Neuronal stem cell (in vitro differentiated cells): ENCODE data around the gene ILRUN.
"Not testable (repeated sequence)": the region's sequence is repeated elsewhere in the genome, so short reads cannot be mapped to it uniquely, and the experiment has no call there.

ENCODE experiments used
- DNase-seq: peaks from one replicate; pipeline ENCODE4 v3.0.0-alpha.2; 2013; ENCODE audit warnings: low spot score
- H2AFZ ChIP-seq: one replicate; pipeline ENCODE4 v1.6.1; 2013; ENCODE audit warnings: mild to moderate bottlenecking, low read length, inconsistent platforms
- H2AK5ac ChIP-seq: 2 replicates; pipeline ENCODE4 v1.6.1; 2013; ENCODE audit warnings: low read depth, mild to moderate bottlenecking, inconsistent platforms, low read length, moderate library complexity, mixed read lengths
- H2BK120ac ChIP-seq: 2 replicates; pipeline ENCODE4 v1.6.1; 2013; ENCODE audit warnings: low read depth, mild to moderate bottlenecking, inconsistent platforms, low read length, moderate library complexity, mixed read lengths
- H2BK12ac ChIP-seq: one replicate; pipeline ENCODE4 v1.6.1; 2013; ENCODE audit warnings: low read length, inconsistent platforms
- H2BK15ac ChIP-seq: 2 replicates; pipeline ENCODE4 v1.6.1; 2013; ENCODE audit warnings: mild to moderate bottlenecking, low read length, inconsistent platforms, mixed read lengths
- H2BK5ac ChIP-seq: one replicate; pipeline ENCODE4 v1.6.1; 2013; ENCODE audit warnings: inconsistent platforms, mild to moderate bottlenecking, low read length, moderate library complexity
- H3K14ac ChIP-seq: one replicate; pipeline ENCODE4 v1.6.1; 2013; ENCODE audit warnings: low read length, inconsistent platforms
- H3K18ac ChIP-seq: 2 replicates; pipeline ENCODE4 v1.6.1; 2013; ENCODE audit warnings: low read length, inconsistent platforms
- H3K23ac ChIP-seq: 2 replicates; pipeline ENCODE4 v1.6.1; 2013; ENCODE audit warnings: low read depth, mild to moderate bottlenecking, mixed read lengths, low read length, inconsistent platforms; ENCODE audit not compliant: poor library complexity
- H3K27ac ChIP-seq: replicated peaks from 3 replicates; pipeline ENCODE4 v1.5.1; 2013; ENCODE audit warnings: low read length, inconsistent platforms
- H3K27me3 ChIP-seq, 3 experiments: 2 replicates each; pipeline ENCODE4 v1.6.1; 2013; ENCODE audit warnings: low read length in 3 of 3, mild to moderate bottlenecking in 2 of 3, inconsistent platforms in 1 of 3, low read depth in 1 of 3, mixed read lengths in 1 of 3, moderate library complexity in 1 of 3; ENCODE audit not compliant: control insufficient read depth in 3 of 3, insufficient read depth in 3 of 3
- H3K36me3 ChIP-seq, 2 donors: replicated peaks in 1 of 2; 2 replicates each; pipeline ENCODE4 v1.6.1; 2013; ENCODE audit warnings: low read length in 2 of 2; ENCODE audit not compliant: control insufficient read depth in 2 of 2, insufficient read depth in 2 of 2
- H3K4ac ChIP-seq: 2 replicates; pipeline ENCODE4 v1.6.1; 2013; ENCODE audit warnings: inconsistent platforms, mild to moderate bottlenecking, low read length, moderate library complexity
- H3K4me1 ChIP-seq, 2 donors: 1 replicate in 1 of 2; 2 replicates in 1 of 2; pipeline ENCODE4 v1.6.1; 2013; ENCODE audit warnings: low read length in 2 of 2, low read depth in 1 of 2; ENCODE audit not compliant: control insufficient read depth in 2 of 2, insufficient read depth in 1 of 2
- H3K4me2 ChIP-seq: one replicate; pipeline ENCODE4 v1.6.1; 2013; ENCODE audit warnings: mild to moderate bottlenecking, low read length, inconsistent platforms; ENCODE audit not compliant: insufficient read depth, poor library complexity, severe bottlenecking
- H3K4me3 ChIP-seq, 2 donors: 2 replicates each; pipeline ENCODE4 v1.5.1; 2013; ENCODE audit warnings: low read length in 2 of 2, mild to moderate bottlenecking in 2 of 2, inconsistent platforms in 1 of 2, moderate library complexity in 1 of 2
- H3K79me1 ChIP-seq: one replicate; pipeline ENCODE4 v1.6.1; 2013; ENCODE audit warnings: low read depth, mild to moderate bottlenecking, inconsistent platforms, low read length, moderate library complexity
- H3K9ac ChIP-seq: one replicate; pipeline ENCODE4 v1.6.1; 2013; ENCODE audit warnings: mild to moderate bottlenecking, low read depth, low read length, inconsistent platforms; ENCODE audit not compliant: poor library complexity
- H3K9me3 ChIP-seq, 2 donors: replicated peaks in 1 of 2; 2 replicates each; pipeline versions ENCODE3 to v1.6.1; 2013; ENCODE audit warnings: low read length in 2 of 2, mild to moderate bottlenecking in 2 of 2, inconsistent platforms in 1 of 2, low read depth in 1 of 2, mixed read lengths in 1 of 2, moderate library complexity in 1 of 2; ENCODE audit not compliant: control insufficient read depth in 2 of 2, insufficient read depth in 1 of 2
- H4K8ac ChIP-seq: one replicate; pipeline ENCODE4 v1.6.1; 2013; ENCODE audit warnings: low read depth, mild to moderate bottlenecking, inconsistent platforms, low read length, moderate library complexity
- H4K91ac ChIP-seq: one replicate; pipeline ENCODE4 v1.6.1; 2013; ENCODE audit warnings: low read length, low read depth, mild to moderate bottlenecking, inconsistent platforms; ENCODE audit not compliant: poor library complexity
- WGBS, 2 donors: extraction: QIAGEN DNeasy Blood & Tissue Kit; methylation state at CpG; one replicate each; pipeline ENCODE4 v1.1.7; 2013; ENCODE audit warnings: missing lambda C conversion rate in 2 of 2, mixed read lengths in 1 of 2; ENCODE audit not compliant: insufficient read length in 2 of 2, insufficient replicate concordance in 1 of 2; ENCODE audit errors: extremely low coverage in 2 of 2; 5-methylcytosine and 5-hydroxymethylcytosine counted together

The ILRUN gene

DNA sequence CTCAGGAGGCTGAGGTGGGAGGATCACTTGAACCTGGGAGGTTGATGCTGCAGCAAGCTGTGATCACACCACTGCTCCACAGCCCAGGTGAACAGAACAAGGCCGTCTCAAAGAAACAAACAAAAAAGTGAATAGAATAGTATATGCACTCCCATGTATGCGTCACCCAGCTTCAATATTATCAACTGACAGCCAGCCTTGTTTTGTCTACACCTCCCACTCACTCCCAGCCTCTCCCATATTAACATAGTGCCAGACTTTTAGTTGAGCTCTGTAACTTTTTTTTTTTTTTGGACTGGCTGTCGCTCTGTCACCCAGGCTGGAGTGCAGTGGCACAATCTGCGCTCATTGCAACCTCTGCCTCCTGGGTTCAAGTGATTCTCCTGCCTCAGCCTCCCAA lies 18.1 kb upstream of the ILRUN start:
- no peak overlapping the region for H3K23ac ChIP-seq
- no CpG with 5 or more reads among the region's 4 CpGs for WGBS, 2 donors
- no peaks in the 10 kb centered on the region for H3K36me3 ChIP-seq
- H2BK15ac ChIP-seq, result no peak overlapping the region
- no peak overlapping the region for H2BK120ac ChIP-seq
- H3K4me2 ChIP-seq, result no peak overlapping the region
- no peak overlapping the region for H2BK5ac ChIP-seq
- H3K4me1 ChIP-seq, result peaks cover 2 to 3% of the 10 kb centered on the region in 2 donors
- H3K14ac ChIP-seq, result no peak overlapping the region
- H3K18ac ChIP-seq, result no peak overlapping the region
- H4K8ac ChIP-seq, result no peak overlapping the region
- H3K4ac ChIP-seq, result no peak overlapping the region
- no peak overlapping the region for H3K27ac ChIP-seq
- H3K9ac ChIP-seq, result no peak overlapping the region
- no peak overlapping the region for H3K4me3 ChIP-seq
- no peak for DNase-seq
- H3K9me3 ChIP-seq, result no peaks in the 10 kb centered on the region
- no peak overlapping the region for H2BK12ac ChIP-seq
- H2AK5ac ChIP-seq, result no peak overlapping the region
- no peak overlapping the region for H4K91ac ChIP-seq
- H2AFZ ChIP-seq, result no peak overlapping the region
- no peaks in the 10 kb centered on the region for H3K27me3 ChIP-seq
- no peaks in the 10 kb centered on the region for H3K79me1 ChIP-seq

DNA sequence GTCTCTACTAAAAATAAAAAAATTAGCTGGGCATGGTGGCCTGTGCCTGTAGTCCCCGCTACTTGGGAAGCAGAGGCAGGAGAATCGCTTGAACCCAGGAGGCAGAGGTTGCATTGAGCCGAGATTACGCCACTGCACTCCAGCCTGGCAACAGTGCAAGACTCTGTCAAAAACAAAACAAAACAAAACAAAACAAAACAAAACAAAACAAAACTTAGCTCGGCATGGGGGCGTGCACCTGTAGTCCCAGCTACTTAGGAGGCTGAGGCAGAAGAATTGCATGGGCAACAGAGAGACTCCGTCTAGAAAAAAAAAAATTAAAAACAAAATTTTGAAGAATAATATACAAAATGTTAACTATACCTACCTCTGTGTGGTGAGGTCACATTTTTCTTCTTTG lies 16.3 kb upstream of the ILRUN start:
- not testable (repeated sequence) for H2BK12ac ChIP-seq, DNase-seq, H2BK15ac ChIP-seq, H3K4me1 ChIP-seq, H2BK120ac ChIP-seq, H2AFZ ChIP-seq, H3K14ac ChIP-seq, H3K23ac ChIP-seq, H2BK5ac ChIP-seq, H2AK5ac ChIP-seq, H3K18ac ChIP-seq, H3K36me3 ChIP-seq, H4K91ac ChIP-seq, H3K27ac ChIP-seq, H3K4ac ChIP-seq, H3K27me3 ChIP-seq, H3K4me3 ChIP-seq, H3K9ac ChIP-seq, H3K4me2 ChIP-seq, H3K79me1 ChIP-seq, H4K8ac ChIP-seq, H3K9me3 ChIP-seq
- WGBS, 2 donors, result no CpG with 5 or more reads among the region's 7 CpGs

DNA sequence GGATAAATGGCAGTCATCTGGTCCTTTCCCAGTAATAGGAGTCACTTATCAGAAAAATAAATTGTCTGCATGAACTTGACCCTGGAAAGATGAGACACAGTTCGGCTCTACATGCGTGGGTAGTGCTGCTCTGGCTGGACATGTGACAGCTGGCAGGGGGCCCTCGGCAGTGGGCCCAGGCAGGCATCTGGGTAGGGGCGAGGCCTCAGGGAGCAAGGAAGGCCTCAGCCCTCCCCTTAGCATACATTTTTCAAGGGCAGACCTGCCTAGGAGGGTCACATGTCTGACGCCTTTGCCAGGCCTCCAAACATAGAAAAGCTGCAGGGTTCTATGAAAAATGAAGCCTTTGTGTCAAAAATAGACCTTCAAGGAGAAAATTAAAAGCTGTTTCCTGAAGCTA lies 12.8 kb upstream of the ILRUN start:
- H3K4ac ChIP-seq, result no peak overlapping the region
- H2BK5ac ChIP-seq, result peak overlapping the region; percentile 48
- H3K4me3 ChIP-seq, result no peak overlapping the region
- no peak overlapping the region for H2BK12ac ChIP-seq
- peak overlapping the region; percentile 21 for H3K9ac ChIP-seq
- no peak overlapping the region for H3K14ac ChIP-seq
- peak overlapping the region; percentile 73 for H2AFZ ChIP-seq
- no peak overlapping the region for H3K18ac ChIP-seq
- no peak overlapping the region for H4K8ac ChIP-seq
- H3K4me1 ChIP-seq, result peaks cover 0 to 7% of the 10 kb centered on the region in 2 donors
- no peak overlapping the region for H2AK5ac ChIP-seq
- no peaks in the 10 kb centered on the region for H3K79me1 ChIP-seq
- no peak overlapping the region for H3K23ac ChIP-seq
- H3K36me3 ChIP-seq, result no peaks in the 10 kb centered on the region
- no peak overlapping the region for H3K27ac ChIP-seq
- H2BK120ac ChIP-seq, result no peak overlapping the region
- no CpG with 5 or more reads among the region's 5 CpGs for WGBS, 2 donors
- H2BK15ac ChIP-seq, result no peak overlapping the region
- H3K9me3 ChIP-seq, result no peaks in the 10 kb centered on the region
- DNase-seq, result no peak
- H4K91ac ChIP-seq, result no peak overlapping the region
- no peak overlapping the region for H3K4me2 ChIP-seq
- no peaks in the 10 kb centered on the region for H3K27me3 ChIP-seq

DNA sequence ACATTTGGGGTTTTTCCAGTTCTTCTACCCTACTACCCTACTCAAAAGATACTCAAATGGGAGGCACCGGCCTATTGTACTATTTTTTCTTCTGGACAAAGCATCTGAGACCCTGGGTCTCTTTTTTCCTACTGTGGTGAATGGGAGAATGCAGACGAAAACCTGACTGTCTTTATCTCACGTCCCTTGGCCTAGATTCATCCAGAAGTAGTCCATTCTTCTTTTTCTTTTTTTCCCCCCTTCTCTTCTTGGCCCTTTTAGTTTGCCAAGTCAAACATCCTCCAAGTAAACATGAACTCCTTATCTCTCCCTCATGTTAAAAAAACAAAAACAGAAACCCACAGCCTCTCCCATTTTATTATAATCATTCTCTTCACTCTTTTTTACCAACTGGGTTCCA lies 8.7 kb upstream of the ILRUN start:
- no peak overlapping the region for H3K9ac ChIP-seq
- H2AFZ ChIP-seq, result peak overlapping the region; percentile 53
- H3K9me3 ChIP-seq, result no peaks in the 10 kb centered on the region
- H2AK5ac ChIP-seq, result no peak overlapping the region
- no peak overlapping the region for H4K91ac ChIP-seq
- no peaks in the 10 kb centered on the region for H3K27me3 ChIP-seq
- H3K4me3 ChIP-seq, result no peak overlapping the region
- H3K18ac ChIP-seq, result no peak overlapping the region
- H3K14ac ChIP-seq, result no peak overlapping the region
- no peak overlapping the region for H3K27ac ChIP-seq
- H3K4me2 ChIP-seq, result no peak overlapping the region
- no peak overlapping the region for H2BK15ac ChIP-seq
- H2BK120ac ChIP-seq, result no peak overlapping the region
- no CpG with 5 or more reads among the region's 3 CpGs for WGBS, 2 donors
- H3K79me1 ChIP-seq, result no peaks in the 10 kb centered on the region
- H3K36me3 ChIP-seq, result no peaks in the 10 kb centered on the region
- no peak overlapping the region for H3K4ac ChIP-seq
- no peak overlapping the region for H2BK5ac ChIP-seq
- H4K8ac ChIP-seq, result no peak overlapping the region
- H2BK12ac ChIP-seq, result no peak overlapping the region
- peaks cover 0 to 7% of the 10 kb centered on the region in 2 donors for H3K4me1 ChIP-seq
- no peak for DNase-seq
- no peak overlapping the region for H3K23ac ChIP-seq
